ENCODE results near the gene CSH2. TPM values are rescaled to one million over a fixed set of nuclear protein-coding genes. Genes with fewer than 3 reads are reported as not detected.
A peak's percentile ranks its signal among the peaks of the same experiment; 100 is the strongest.
"Not testable (repeated sequence)": the region's sequence is repeated elsewhere in the genome, so short reads cannot be mapped to it uniquely, and the experiment has no call there.

The CSH2 gene
- total RNA-seq: not detected in 2 replicates
- long read RNA-seq: 0 reads

- H3K36me3 Mint-ChIP-seq (ENCODE audit: insufficient read depth): not testable (repeated sequence)
These were observed at the start of gene CSH2 for GRCh38 chr17:63873577-63873976. Gene CSH2, minus strand, starts transcription at chr17:63873677. Its CDS starts 63 bp downstream, at chr17:63873614.

GRCh38 chr17:63922402-63922801, 48.9 kb upstream of the CSH2 start:
- H3K9me3 Mint-ChIP-seq (ENCODE audit: low read depth); H3K4me1 Mint-ChIP-seq (ENCODE audit: low read depth); H3K4me3 Mint-ChIP-seq (ENCODE audit: low read depth); DNase-seq (ENCODE audit: low spot score, unreplicated experiment); H3K27ac Mint-ChIP-seq; H3K36me3 Mint-ChIP-seq (ENCODE audit: insufficient read depth): not testable (repeated sequence)
- H3K27me3 Mint-ChIP-seq: peaks cover 23% of the 10 kb centered on the region

More at GRCh38 chr17:63873577-63873976, at the start of gene CSH2:
- not testable (repeated sequence) for H3K9me3 Mint-ChIP-seq (ENCODE audit: low read depth); DNase-seq (ENCODE audit: low spot score, unreplicated experiment); H3K4me1 Mint-ChIP-seq (ENCODE audit: low read depth); H3K4me3 Mint-ChIP-seq (ENCODE audit: low read depth); H3K27ac Mint-ChIP-seq
- peaks cover 22% of the 10 kb centered on the region for H3K27me3 Mint-ChIP-seq

GRCh38 chr17:63920779-63921178, 47.3 kb upstream of the CSH2 start:
- H3K4me1 Mint-ChIP-seq (ENCODE audit: low read depth); H3K9me3 Mint-ChIP-seq (ENCODE audit: low read depth); H3K4me3 Mint-ChIP-seq (ENCODE audit: low read depth); H3K27ac Mint-ChIP-seq; H3K36me3 Mint-ChIP-seq (ENCODE audit: insufficient read depth); DNase-seq (ENCODE audit: low spot score, unreplicated experiment): not testable (repeated sequence)
- peaks cover 34% of the 10 kb centered on the region for H3K27me3 Mint-ChIP-seq

DNA sequence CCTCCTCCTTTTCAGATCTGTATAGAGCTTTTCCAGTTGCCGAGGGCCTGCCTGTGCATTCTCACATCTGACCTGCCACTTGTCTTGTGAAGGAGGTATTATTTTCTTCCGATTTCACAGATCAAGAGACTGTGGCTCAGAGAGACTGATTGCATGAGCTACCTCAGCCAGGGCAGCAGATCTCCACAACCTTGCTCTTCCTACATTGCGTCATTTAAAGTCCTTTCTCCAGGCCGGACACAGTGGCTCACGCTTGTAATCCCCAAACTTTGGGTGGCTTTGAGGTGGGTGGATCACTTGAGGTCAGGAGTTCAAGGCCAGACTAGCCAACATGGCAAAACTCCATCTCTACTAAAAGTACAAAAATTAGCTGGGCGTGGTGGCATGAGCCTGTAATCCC, 46.6 kb upstream of the CSH2 start:
- H3K9me3 Mint-ChIP-seq (ENCODE audit: low read depth); H3K4me3 Mint-ChIP-seq (ENCODE audit: low read depth); DNase-seq (ENCODE audit: low spot score, unreplicated experiment); H3K4me1 Mint-ChIP-seq (ENCODE audit: low read depth); H3K27ac Mint-ChIP-seq; H3K36me3 Mint-ChIP-seq (ENCODE audit: insufficient read depth): not testable (repeated sequence)
- H3K27me3 Mint-ChIP-seq: peaks cover 38% of the 10 kb centered on the region

- Mint-ChIP-seq H3K4me3 (ENCODE audit: low read depth) (no peak overlapping the region), H3K4me1 (ENCODE audit: low read depth) (no peaks in the 10 kb centered on the region), H3K36me3 (ENCODE audit: insufficient read depth) (no peaks in the 10 kb centered on the region), H3K9me3 (ENCODE audit: low read depth) (no peaks in the 10 kb centered on the region), H3K27ac (no peak overlapping the region), H3K27me3 (peaks cover 38% of the 10 kb centered on the region)
- TF ChIP-seq, protein P1, sequence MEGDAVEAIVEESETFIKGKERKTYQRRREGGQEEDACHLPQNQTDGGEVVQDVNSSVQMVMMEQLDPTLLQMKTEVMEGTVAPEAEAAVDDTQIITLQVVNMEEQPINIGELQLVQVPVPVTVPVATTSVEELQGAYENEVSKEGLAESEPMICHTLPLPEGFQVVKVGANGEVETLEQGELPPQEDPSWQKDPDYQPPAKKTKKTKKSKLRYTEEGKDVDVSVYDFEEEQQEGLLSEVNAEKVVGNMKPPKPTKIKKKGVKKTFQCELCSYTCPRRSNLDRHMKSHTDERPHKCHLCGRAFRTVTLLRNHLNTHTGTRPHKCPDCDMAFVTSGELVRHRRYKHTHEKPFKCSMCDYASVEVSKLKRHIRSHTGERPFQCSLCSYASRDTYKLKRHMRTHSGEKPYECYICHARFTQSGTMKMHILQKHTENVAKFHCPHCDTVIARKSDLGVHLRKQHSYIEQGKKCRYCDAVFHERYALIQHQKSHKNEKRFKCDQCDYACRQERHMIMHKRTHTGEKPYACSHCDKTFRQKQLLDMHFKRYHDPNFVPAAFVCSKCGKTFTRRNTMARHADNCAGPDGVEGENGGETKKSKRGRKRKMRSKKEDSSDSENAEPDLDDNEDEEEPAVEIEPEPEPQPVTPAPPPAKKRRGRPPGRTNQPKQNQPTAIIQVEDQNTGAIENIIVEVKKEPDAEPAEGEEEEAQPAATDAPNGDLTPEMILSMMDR (IDR thresholded peaks at IDR 0.05; ENCODE audit: unreplicated experiment): peak; percentile 74
- peak; percentile 50 for DNase-seq (ENCODE audit: low spot score, unreplicated experiment)
These were observed 45.8 kb upstream of the CSH2 start for GRCh38 chr17:63919311-63919723.

DNA sequence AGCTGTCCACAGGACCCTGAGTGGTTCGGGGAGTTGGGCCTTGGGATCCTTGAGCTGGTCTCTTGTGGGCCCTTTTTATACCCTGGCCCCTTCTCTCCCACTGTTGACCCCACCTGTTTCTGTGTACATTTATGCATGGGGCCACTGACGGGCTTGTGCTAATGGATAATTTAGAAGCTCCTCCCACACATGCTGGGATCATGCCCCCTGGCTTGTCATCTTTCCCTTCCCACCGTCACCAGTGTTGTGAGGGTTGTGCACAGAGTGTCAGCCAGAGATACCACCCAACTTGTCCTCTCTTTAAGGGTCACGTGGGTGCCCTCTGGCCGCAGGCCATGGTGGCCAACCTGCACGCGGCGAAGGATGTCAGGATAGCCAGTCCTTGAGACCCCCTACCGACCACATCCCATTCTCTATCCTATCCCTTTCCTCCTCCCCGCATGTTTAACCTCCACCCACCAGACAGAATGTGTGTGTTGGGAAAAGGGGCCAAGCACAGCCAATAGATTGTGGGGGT, 45.4 kb upstream of the CSH2 start, which contains the start of gene GH1:
Gene GH1 (minus strand): TSS at position 51 of the 517 bp plus-strand sequence. CDS start 63 bp downstream, outside the sequence.
- not testable (repeated sequence) for H3K36me3 Mint-ChIP-seq (ENCODE audit: insufficient read depth); H3K4me3 Mint-ChIP-seq (ENCODE audit: low read depth); H3K27ac Mint-ChIP-seq; DNase-seq (ENCODE audit: low spot score, unreplicated experiment); H3K9me3 Mint-ChIP-seq (ENCODE audit: low read depth); H3K4me1 Mint-ChIP-seq (ENCODE audit: low read depth)
- peaks cover 38% of the 10 kb centered on the region for H3K27me3 Mint-ChIP-seq

DNA sequence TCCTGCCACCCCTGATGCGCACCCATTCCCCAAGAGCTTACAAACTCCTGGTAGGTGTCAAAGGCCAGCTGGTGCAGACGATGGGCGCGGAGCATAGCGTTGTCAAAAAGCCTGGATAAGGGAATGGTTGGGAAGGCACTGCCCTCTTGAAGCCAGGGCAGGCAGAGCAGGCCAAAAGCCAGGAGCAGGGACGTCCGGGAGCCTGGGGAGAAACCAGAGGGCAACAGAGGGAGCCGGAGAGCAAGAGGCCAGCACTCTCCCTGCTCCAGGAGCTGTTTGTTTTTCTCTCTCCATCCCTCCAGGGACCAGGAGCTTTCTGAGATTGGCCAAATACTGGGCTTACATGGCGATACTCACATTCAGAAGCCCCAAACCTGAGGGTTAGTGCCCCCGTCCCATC, 44.8 kb upstream of the CSH2 start:
- DNase-seq (ENCODE audit: low spot score, unreplicated experiment): no peak
- Mint-ChIP-seq H3K4me3 (ENCODE audit: low read depth) (no peak overlapping the region), H3K9me3 (ENCODE audit: low read depth) (no peaks in the 10 kb centered on the region), H3K27me3 (peaks cover 38% of the 10 kb centered on the region), H3K36me3 (ENCODE audit: insufficient read depth) (no peaks in the 10 kb centered on the region), H3K4me1 (ENCODE audit: low read depth) (no peaks in the 10 kb centered on the region), H3K27ac (no peak overlapping the region)
- TF ChIP-seq, protein P1 (IDR thresholded peaks at IDR 0.05; ENCODE audit: unreplicated experiment): no peak

DNA sequence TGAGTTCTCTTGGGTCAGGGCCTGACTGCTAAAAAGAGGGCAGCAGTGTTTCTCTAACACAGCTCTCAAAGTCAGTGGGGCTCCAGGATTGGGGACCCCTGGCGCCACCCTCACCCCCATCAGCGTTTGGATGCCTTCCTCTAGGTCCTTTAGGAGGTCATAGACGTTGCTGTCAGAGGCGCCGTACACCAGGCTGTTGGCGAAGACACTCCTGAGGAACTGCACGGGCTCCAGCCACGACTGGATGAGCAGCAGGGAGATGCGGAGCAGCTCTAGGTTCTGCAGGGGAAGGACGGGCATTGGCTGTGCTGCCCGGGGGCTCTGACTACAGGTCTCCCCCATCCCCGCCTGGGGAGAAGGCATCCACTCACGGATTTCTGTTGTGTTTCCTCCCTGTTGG, 44.2 kb upstream of the CSH2 start:
- H3K4me1 Mint-ChIP-seq (ENCODE audit: low read depth): no peaks in the 10 kb centered on the region
- H3K27ac Mint-ChIP-seq: no peak overlapping the region
- TF ChIP-seq, protein P1 (IDR thresholded peaks at IDR 0.05; ENCODE audit: unreplicated experiment): no peak
- H3K36me3 Mint-ChIP-seq (ENCODE audit: insufficient read depth): no peaks in the 10 kb centered on the region
- no peak for DNase-seq (ENCODE audit: low spot score, unreplicated experiment)
- no peaks in the 10 kb centered on the region for H3K9me3 Mint-ChIP-seq (ENCODE audit: low read depth)
- peaks cover 38% of the 10 kb centered on the region for H3K27me3 Mint-ChIP-seq
- no peak overlapping the region for H3K4me3 Mint-ChIP-seq (ENCODE audit: low read depth)

DNA sequence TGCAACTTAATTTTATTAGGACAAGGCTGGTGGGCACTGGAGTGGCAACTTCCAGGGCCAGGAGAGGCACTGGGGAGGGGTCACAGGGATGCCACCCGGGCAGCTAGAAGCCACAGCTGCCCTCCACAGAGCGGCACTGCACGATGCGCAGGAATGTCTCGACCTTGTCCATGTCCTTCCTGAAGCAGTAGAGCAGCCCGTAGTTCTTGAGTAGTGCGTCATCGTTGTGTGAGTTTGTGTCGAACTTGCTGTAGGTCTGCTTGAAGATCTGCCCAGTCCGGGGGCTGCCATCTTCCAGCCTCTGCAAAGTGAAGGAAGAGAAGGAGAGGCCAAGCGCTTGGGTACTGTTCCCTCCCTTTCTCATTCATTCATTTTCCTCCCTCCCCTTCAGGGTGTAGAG, 43.7 kb upstream of the CSH2 start:
- H3K9me3 Mint-ChIP-seq (ENCODE audit: low read depth); H3K36me3 Mint-ChIP-seq (ENCODE audit: insufficient read depth); H3K4me1 Mint-ChIP-seq (ENCODE audit: low read depth); DNase-seq (ENCODE audit: low spot score, unreplicated experiment); H3K4me3 Mint-ChIP-seq (ENCODE audit: low read depth); H3K27ac Mint-ChIP-seq: not testable (repeated sequence)
- peaks cover 37% of the 10 kb centered on the region for H3K27me3 Mint-ChIP-seq
